GM23338 (cell line): ENCODE data around the gene ADGRV1. TPM values are rescaled to one million over a fixed set of nuclear protein-coding genes. Genes with fewer than 3 reads are reported as not detected.

Experiments used
- ATAC-seq: fragments of 200-7000 bp; cut with Tn5 transposase; 3 replicates; pipeline ENCODE4 v1.9.1; 2020
- DNase-seq: peaks from one replicate; pipeline ENCODE4 v3.0.0-alpha.2; 2015; ENCODE audit warnings: low spot score
- H2AFZ ChIP-seq: fragments of 200-600 bp; sonication (generic); 2 replicates; pipeline ENCODE4 v1.8.0; 2016; ENCODE audit warnings: antibody characterized with exemption, mild to moderate bottlenecking, moderate library complexity
- H3F3A ChIP-seq: fragments of 200-600 bp; sonication (generic); replicated peaks from 2 replicates; pipeline ENCODE4 v1.8.0; 2017; ENCODE audit warnings: antibody characterized with exemption, mixed run types, low read depth
- H3K27ac ChIP-seq: fragments of 200-600 bp; sonication (generic); 2 replicates; pipeline ENCODE4 v1.6.1; 2016; ENCODE audit warnings: low read depth
- H3K27me3 ChIP-seq: fragments of 200-600 bp; sonication (generic); 2 replicates; pipeline ENCODE4 v1.8.0; 2016; ENCODE audit warnings: mild to moderate bottlenecking, mixed run types, moderate library complexity; ENCODE audit not compliant: insufficient read depth
- H3K36me3 ChIP-seq: fragments of 200-600 bp; sonication (generic); 2 replicates; pipeline ENCODE4 v1.8.0; 2016; ENCODE audit warnings: mild to moderate bottlenecking; ENCODE audit not compliant: insufficient read depth
- H3K4me1 ChIP-seq: fragments of 200-600 bp; sonication (generic); 2 replicates; pipeline ENCODE4 v1.8.0; 2016; ENCODE audit warnings: mild to moderate bottlenecking, moderate library complexity; ENCODE audit not compliant: insufficient read depth
- H3K4me2 ChIP-seq: fragments of 200-600 bp; sonication (generic); 2 replicates; pipeline ENCODE4 v1.7.1; 2017; ENCODE audit warnings: mixed run types
- H3K4me3 ChIP-seq: fragments of 200-600 bp; sonication (generic); 2 replicates; pipeline ENCODE4 v1.6.1; 2016; ENCODE audit warnings: mixed run types
- H3K79me2 ChIP-seq: fragments of 200-600 bp; sonication (generic); replicated peaks from 2 replicates; pipeline ENCODE4 v1.8.0; 2017; ENCODE audit warnings: mild to moderate bottlenecking; ENCODE audit not compliant: insufficient read depth
- H3K9me2 ChIP-seq: fragments of 200-600 bp; sonication (generic); 2 replicates; pipeline ENCODE4 v1.8.0; 2017; ENCODE audit not compliant: insufficient read depth
- H4K20me1 ChIP-seq: fragments of 200-600 bp; sonication (generic); replicated peaks from 2 replicates; pipeline ENCODE4 v1.8.0; 2017; ENCODE audit warnings: mild to moderate bottlenecking; ENCODE audit not compliant: insufficient read depth
- H3K27ac Mint-ChIP-seq: 2 replicates; pipeline ENCODE4 v1.8.0; 2020; ENCODE audit warnings: inconsistent platforms, mild to moderate bottlenecking, moderate library complexity, mixed read lengths
- H3K27me3 Mint-ChIP-seq: 3 replicates; pipeline ENCODE4 v1.8.0; 2022; ENCODE audit warnings: low read depth, mild to moderate bottlenecking, moderate library complexity, mixed read lengths, inconsistent platforms; ENCODE audit not compliant: insufficient read depth, poor library complexity
- H3K36me3 Mint-ChIP-seq: 3 replicates; pipeline ENCODE4 v1.8.0; 2021; ENCODE audit warnings: low read depth, mild to moderate bottlenecking, inconsistent platforms, moderate library complexity, mixed read lengths
- H3K4me1 Mint-ChIP-seq: 3 replicates; pipeline ENCODE4 v1.8.0; 2020; ENCODE audit warnings: mild to moderate bottlenecking, inconsistent platforms, mixed read lengths
- H3K4me3 Mint-ChIP-seq: 3 replicates; pipeline ENCODE4 v1.8.0; 2021; ENCODE audit warnings: moderate library complexity, mild to moderate bottlenecking, inconsistent platforms, mixed read lengths
- H3K9me3 Mint-ChIP-seq: 3 replicates; pipeline ENCODE4 v1.8.0; 2020; ENCODE audit warnings: moderate library complexity, mild to moderate bottlenecking, inconsistent platforms, mixed read lengths
- CTCF ChIP-seq, 2 experiments: fragments of 200-600 bp in 1 of 2; sonication (generic) in 1 of 2; conservative IDR thresholded peaks; 2 replicates each; pipeline versions ENCODE4 v1.5.1 to v1.6.1; 2016 to 2017; ENCODE audit warnings: antibody characterized with exemption in 2 of 2, low read depth in 2 of 2, mild to moderate bottlenecking in 2 of 2, moderate library complexity in 1 of 2
- EZH2 ChIP-seq: fragments of 200-600 bp; sonication (generic); IDR thresholded peaks from one replicate; pipeline ENCODE4 v1.8.0; 2017; ENCODE audit warnings: antibody characterized with exemption, mild to moderate bottlenecking, low read depth; ENCODE audit not compliant: unreplicated experiment
- REST ChIP-seq: IDR thresholded peaks from one replicate; pipeline ENCODE4 v1.6.1; 2018; ENCODE audit warnings: antibody characterized with exemption; ENCODE audit not compliant: unreplicated experiment
- STAT1 ChIP-seq: IDR thresholded peaks from one replicate; pipeline ENCODE4 v1.6.1; 2016; ENCODE audit warnings: antibody characterized with exemption; ENCODE audit not compliant: unreplicated experiment
- ZNF114 ChIP-seq: fragments of 250-450 bp; sonication (Bioruptor Pico); IDR thresholded peaks from 2 replicates; pipeline ENCODE4 v1.5.0; 2020; ENCODE audit warnings: mild to moderate bottlenecking, moderate library complexity
- polyA plus RNA-seq: library from polyadenylated mRNA; unstranded; fragments of >200 nt; fragmentation: Nextera tagmentation; extraction: Ambion mirVana; gene quantifications from 2 replicates; pipeline ENCODE4 v1.2.1, GENCODE V29; 2016
- total RNA-seq: library from RNA; depleted of rRNA; stranded (reverse); fragments of >200 nt; shearing (Covaris generic); gene quantifications from 2 replicates; pipeline ENCODE4 v1.2.3, GENCODE V29; 2014

ADGRV1 gene
- total and polyA plus RNA-seq, 2 experiments from 2014 or later, result 46.1 to 149 TPM

DNA sequence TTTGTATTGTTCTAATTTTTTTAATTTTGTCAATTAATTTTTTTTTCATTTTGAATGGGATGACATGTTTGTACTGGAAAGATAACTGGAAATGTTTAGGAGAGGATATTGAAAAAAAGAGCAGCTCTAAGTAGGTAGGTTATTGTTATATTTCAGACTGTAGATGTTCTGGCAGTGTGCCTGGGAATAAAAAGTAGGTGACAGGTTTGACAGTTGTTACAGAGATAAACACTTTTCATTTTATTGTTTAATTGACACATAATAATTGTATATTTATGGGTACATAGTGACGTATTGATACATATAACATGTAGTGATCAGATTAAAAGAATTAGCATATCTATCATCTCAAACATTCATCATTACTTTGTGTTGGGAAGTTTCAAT, 545.5 kb downstream of the ADGRV1 start (continued):
- no peak for TF ChIP-seq REST
- TF ChIP-seq STAT1, result no peak

DNA sequence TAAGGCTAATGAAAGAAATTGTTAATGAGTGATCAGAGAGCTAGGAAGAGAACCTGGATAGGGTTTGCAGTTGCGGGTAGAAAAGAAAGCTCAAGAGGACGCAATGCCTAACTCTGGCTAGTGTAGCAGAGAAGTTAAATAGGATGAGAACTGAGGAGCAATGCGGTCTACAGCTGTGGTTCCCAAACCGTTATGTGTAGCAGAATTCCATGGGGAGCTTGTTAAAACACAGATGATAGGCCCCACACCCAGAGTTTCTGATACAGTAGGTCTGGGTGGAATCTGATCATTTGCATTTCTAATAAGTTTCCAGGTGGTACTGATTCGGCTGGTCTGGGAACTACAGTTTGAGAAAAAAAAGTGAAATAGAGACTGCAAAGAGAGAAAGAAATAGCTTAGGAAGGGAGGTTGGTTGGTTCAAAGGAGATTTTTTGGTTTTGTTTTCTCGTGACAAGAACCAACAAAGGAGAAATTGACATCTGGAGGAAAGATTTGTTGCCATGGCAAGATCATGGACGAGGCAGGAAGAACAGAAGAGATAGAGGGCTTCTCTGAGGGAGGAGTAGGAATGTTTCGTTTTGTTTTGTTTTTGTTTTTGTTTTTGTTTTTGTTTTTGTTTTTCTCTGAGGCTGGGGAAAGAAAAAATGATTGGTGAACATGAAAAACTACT, 548.4 kb downstream of the ADGRV1 start:
- Histone ChIP-seq H3K9me2 (no peaks in the 10 kb centered on the region), H3F3A (no peaks in the 10 kb centered on the region), H4K20me1 (no peaks in the 10 kb centered on the region), H3K4me1 (peaks cover 11% of the 10 kb centered on the region; the same call in 1 of the 2 replicates), H3K27me3 (no peaks in the 10 kb centered on the region), H3K36me3 (peaks cover 7% of the 10 kb centered on the region), H3K79me2 (no peaks in the 10 kb centered on the region), H3K27ac (peak overlapping the region; percentile 22; the same call in 1 of the 2 replicates), H2AFZ (no peak overlapping the region), H3K4me2 (no peak overlapping the region), H3K4me3 (no peak overlapping the region)
- H3K9me3 Mint-ChIP-seq, result peaks cover 8% of the 10 kb centered on the region; the same call in 1 of the 3 replicates
- H3K36me3 Mint-ChIP-seq, result peaks cover 34% of the 10 kb centered on the region
- H3K4me1 Mint-ChIP-seq, result peaks cover 14% of the 10 kb centered on the region
- H3K4me3 Mint-ChIP-seq, result no peak overlapping the region
- no peak for TF ChIP-seq ZNF114 (CRISPR knock-in tag)
- no peak for ATAC-seq
- DNase-seq, result no peak
- H3K27ac Mint-ChIP-seq, result peak overlapping the region; percentile 53
- H3K27me3 Mint-ChIP-seq, result peaks cover 5% of the 10 kb centered on the region

- peaks cover 11% of the 10 kb centered on the region for H3K4me1 Mint-ChIP-seq
- H3K4me2 ChIP-seq, result no peak overlapping the region
- H3K4me1 ChIP-seq, result peaks cover 11% of the 10 kb centered on the region; the same call in 1 of the 2 replicates
- H3K27ac Mint-ChIP-seq, result no peak overlapping the region
- H3K9me2 ChIP-seq, result no peaks in the 10 kb centered on the region
- H3K4me3 ChIP-seq, result no peak overlapping the region
- no peaks in the 10 kb centered on the region for H3K27me3 ChIP-seq
- H3K9me3 Mint-ChIP-seq, result peaks cover 6% of the 10 kb centered on the region; the same call in 1 of the 3 replicates
- H3K36me3 Mint-ChIP-seq, result peaks cover 19% of the 10 kb centered on the region
- ATAC-seq, result no peak
- TF ChIP-seq EZH2, result no peak
- TF ChIP-seq CTCF (conservative IDR thresholded peaks at IDR 0.05; ENCODE audit: low read depth in 2 of 2), result 0 out of 4 replicates have a peak, but pooled peaks of 1 of the 2 experiments have one; percentile 9
- no peak overlapping the region for H3K27ac ChIP-seq
- H3K36me3 ChIP-seq, result peaks cover 5% of the 10 kb centered on the region
- peaks cover 5% of the 10 kb centered on the region for H3K27me3 Mint-ChIP-seq
- no peak for DNase-seq
- H3K4me3 Mint-ChIP-seq, result no peak overlapping the region
- no peaks in the 10 kb centered on the region for H3F3A ChIP-seq
- no peaks in the 10 kb centered on the region for H4K20me1 ChIP-seq
- H2AFZ ChIP-seq, result no peak overlapping the region
- H3K79me2 ChIP-seq, result no peaks in the 10 kb centered on the region
Observed at GRCh38 chr5:91109634-91110033, 551.0 kb downstream of the ADGRV1 start.
